NCI-H2081 treated with DMSO at 0.1 percent for 48 hours (cell line): ENCODE data around the gene MEGF6.

Experiments
- DNase-seq: peaks from one replicate; lab custom pipeline; 2025; lab: John Stamatoyannopoulos, UW

The MEGF6 gene

GRCh38 chr1:3609769-3610526, 1.4 kb downstream of the MEGF6 start:
- DNase-seq, result no peak

- DNase-seq, result no peak
Observed at GRCh38 chr1:3609016-3609768, 2.1 kb downstream of the MEGF6 start.

- DNase-seq, result no peak
Observed at GRCh38 chr1:3608154-3608553, 3.2 kb downstream of the MEGF6 start.

- no peak for DNase-seq
Observed at GRCh38 chr1:3607703-3608065, 3.6 kb downstream of the MEGF6 start.

- no peak for DNase-seq
Observed at GRCh38 chr1:3606779-3607702, 4.3 kb downstream of the MEGF6 start.

- no peak for DNase-seq
Observed at GRCh38 chr1:3604997-3605823, 6.1 kb downstream of the MEGF6 start.

- DNase-seq, result no peak
Observed at GRCh38 chr1:3604468-3604974, 6.8 kb downstream of the MEGF6 start.

GRCh38 chr1:3603571-3604467, 7.5 kb downstream of the MEGF6 start:
- DNase-seq, result no peak

- no peak for DNase-seq
Observed at GRCh38 chr1:3603156-3603555, 8.2 kb downstream of the MEGF6 start.

GRCh38 chr1:3602375-3602774, 8.9 kb downstream of the MEGF6 start:
- no peak for DNase-seq

- DNase-seq, result no peak
Observed at GRCh38 chr1:3601743-3602142, 9.6 kb downstream of the MEGF6 start.

- no peak for DNase-seq
Observed at GRCh38 chr1:3600354-3600753, 11.0 kb downstream of the MEGF6 start.

- DNase-seq, result no peak
Observed at GRCh38 chr1:3599816-3600215, 11.5 kb downstream of the MEGF6 start.

GRCh38 chr1:3599286-3599811, 12.0 kb downstream of the MEGF6 start:
- no peak for DNase-seq

- DNase-seq, result no peak
Observed at GRCh38 chr1:3598522-3599285, 12.6 kb downstream of the MEGF6 start.

GRCh38 chr1:3598051-3598491, 13.2 kb downstream of the MEGF6 start:
- DNase-seq, result no peak

- DNase-seq, result no peak
Observed at GRCh38 chr1:3597599-3597964, 13.7 kb downstream of the MEGF6 start.

GRCh38 chr1:3596663-3597598, 14.4 kb downstream of the MEGF6 start:
- no peak for DNase-seq
